ENCODE data around the gene LRP2BP. TPM values are rescaled to one million over a fixed set of nuclear protein-coding genes. Genes with fewer than 3 reads are reported as not detected.

The LRP2BP gene
- total and polyA plus RNA-seq, 2 of the 4 experiments (the other 2 are of a cell fraction): 0.10 to 0.18 TPM

DNA sequence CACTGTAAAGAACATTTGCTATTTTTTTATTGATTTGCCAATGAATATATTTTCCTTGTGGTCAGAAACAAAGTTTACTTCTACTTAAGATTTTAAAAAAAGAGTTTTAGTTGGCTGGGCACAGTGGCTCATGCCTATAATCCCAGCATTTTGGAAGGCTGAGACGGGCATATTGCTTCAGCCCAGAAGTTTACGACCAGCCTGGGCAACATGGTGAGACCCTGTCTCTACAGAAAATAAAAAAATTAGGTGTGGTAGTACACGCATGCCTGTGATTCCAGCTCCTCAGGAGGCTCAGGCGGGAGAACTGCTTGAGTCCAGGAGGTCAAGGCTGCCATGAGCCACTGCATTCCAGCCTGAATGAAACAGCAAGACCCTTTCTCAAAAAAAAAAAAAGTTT is 36.8 kb downstream of the LRP2BP start:
- Histone ChIP-seq H3K4me1 (ENCODE audit: control insufficient read depth, insufficient read depth, low read length) (peaks cover 5% of the 10 kb centered on the region), H2AK9ac (replicated peaks; ENCODE audit: low read depth, low read length, poor library complexity) (no peak overlapping the region), H3K18ac (ENCODE audit: low read depth, low read length) (peak overlapping the region; percentile 42; the same call in 1 of the 2 replicates), H2AFZ (replicated peaks; ENCODE audit: low read length, poor library complexity) (no peak overlapping the region), H4K20me1 (ENCODE audit: insufficient read depth, low read length) (no peaks in the 10 kb centered on the region), H3K9ac (ENCODE audit: low read depth, low read length) (no peak overlapping the region), H3K9me1 (ENCODE audit: insufficient read depth, low read length) (0 out of 2 replicates have a peak, but pooled peaks cover 3% of the 10 kb centered on the region), H4K5ac (ENCODE audit: low read depth, low read length) (peak overlapping the region; percentile 64; the same call in 1 of the 2 replicates), H3K27ac (ENCODE audit: insufficient read depth, low read length) (peak overlapping the region; percentile 72), H2BK5ac (ENCODE audit: low read depth, low read length, poor library complexity, severe bottlenecking) (peak overlapping the region; percentile 75), H3K4me2 (ENCODE audit: low read depth, low read length) (no peak overlapping the region), H2BK15ac (ENCODE audit: low read depth, low read length) (peak overlapping the region; percentile 8; the same call in 1 of the 3 replicates), H3K23ac (ENCODE audit: low read depth, low read length) (no peak overlapping the region), H3K9me3 (ENCODE audit: control insufficient read depth, insufficient read depth, low read length) (no peaks in the 10 kb centered on the region), H3K4me3 (ENCODE audit: insufficient read depth, low read depth, low read length) (no peak overlapping the region), H4K8ac (ENCODE audit: low read depth in 2 of 2, low read length in 2 of 2) (peak overlapping the region in 1 of 2 experiments; percentile 28; a peak in 2 of 4 replicates), H3K36me3 (ENCODE audit: control insufficient read depth, insufficient read depth, low read length) (peaks cover 9% of the 10 kb centered on the region), H3K4ac (ENCODE audit: low read depth, low read length) (peak overlapping the region; percentile 33; the same call in 1 of the 2 replicates), H3K79me1 (ENCODE audit: low read depth in 1 of 2, low read length in 2 of 2) (no peaks in the 10 kb centered on the region), H4K91ac (ENCODE audit: insufficient read depth, low read depth, low read length) (peak overlapping the region; percentile 5; the same call in 1 of the 2 replicates), H3K14ac (replicated peaks; ENCODE audit: low read depth, low read length) (0 out of 2 replicates have a peak overlapping the region, but pooled peaks have one; percentile 27), H3K56ac (ENCODE audit: extremely low read depth, insufficient read depth, low read length) (no peak overlapping the region), H2BK120ac (ENCODE audit: low read depth, low read length) (peak overlapping the region; percentile 51; the same call in 1 of the 2 replicates), H2BK20ac (ENCODE audit: low read depth, low read length) (0 out of 2 replicates have a peak overlapping the region, but pooled peaks have one; percentile 21), H3K27me3 (ENCODE audit: control insufficient read depth, insufficient read depth, low read length) (no peaks in the 10 kb centered on the region), H2AK5ac (ENCODE audit: low read depth, low read length) (peak overlapping the region; percentile 0; the same call in 1 of the 2 replicates)
- POLR2A ChIA-PET (ENCODE audit: unreplicated experiment): no interaction called here
- in situ Hi-C loops (cut with MboI; ENCODE audit: low sequenced_read_pairs) (no loop called here), intact Hi-C loops (cut with micrococcal nuclease) (no loop called here), dilution Hi-C loops (cut with HindIII; ENCODE audit: low sequenced_read_pairs, unreplicated experiment) (no loop called here)
- ATAC-seq (ENCODE audit: low read depth): peak; percentile 49
- BruUV-seq (replicated peaks): no TSS peak
- WGBS, 2 experiments (ENCODE audit: extremely low coverage in 2 of 2, insufficient read length in 1 of 2): 73% methylated on average over 2 of the region's 4 CpGs; no CpG with 5 or more reads in 1 of the 2 experiments
- CTCF ChIA-PET: interaction anchor here (0.5 to 0.7 kb wide), 2 partner anchors 13 to 191 kb away, joined by 4 to 6 read pairs; no protein-coding TSS in a partner anchor
- TF ChIP-seq RAD21 (IDR thresholded peaks at IDR 0.05; ENCODE audit: low read length) (no peak), MXI1 (IDR thresholded peaks at IDR 0.05; ENCODE audit: borderline replicate concordance, low read depth, low read length) (no peak), RFX5 (IDR thresholded peaks at IDR 0.05; ENCODE audit: low read depth, low read length) (no peak), SMC3 (IDR thresholded peaks at IDR 0.05; ENCODE audit: low read depth, low read length) (no peak), CHD1 (IDR thresholded peaks at IDR 0.05; ENCODE audit: low read depth, low read length) (no peak), CTCF (conservative IDR thresholded peaks at IDR 0.05; ENCODE audit: low read depth, low read length) (no peak), NFE2L2 (IDR thresholded peaks at IDR 0.05; ENCODE audit: low read depth, low read length) (no peak), RCOR1 (IDR thresholded peaks at IDR 0.05; ENCODE audit: insufficient replicate concordance, low read length) (no peak), BHLHE40 (IDR thresholded peaks at IDR 0.05; ENCODE audit: low read depth, low read length) (no peak), POLR2A (IDR thresholded peaks at IDR 0.05; ENCODE audit: low read depth, low read length) (no peak), MAFK (IDR thresholded peaks at IDR 0.05; ENCODE audit: low read depth, low read length) (no peak), FOS (IDR thresholded peaks at IDR 0.05; ENCODE audit: low read depth, low read length) (no peak), CEBPB (IDR thresholded peaks at IDR 0.05; ENCODE audit: low read depth, low read length) (no peak), ELK1 (IDR thresholded peaks at IDR 0.05; ENCODE audit: borderline replicate concordance, low read depth, low read length) (no peak), MAZ (IDR thresholded peaks at IDR 0.05; ENCODE audit: borderline replicate concordance, low read depth, low read length) (no peak)
- TF ChIP-seq, protein P1, sequence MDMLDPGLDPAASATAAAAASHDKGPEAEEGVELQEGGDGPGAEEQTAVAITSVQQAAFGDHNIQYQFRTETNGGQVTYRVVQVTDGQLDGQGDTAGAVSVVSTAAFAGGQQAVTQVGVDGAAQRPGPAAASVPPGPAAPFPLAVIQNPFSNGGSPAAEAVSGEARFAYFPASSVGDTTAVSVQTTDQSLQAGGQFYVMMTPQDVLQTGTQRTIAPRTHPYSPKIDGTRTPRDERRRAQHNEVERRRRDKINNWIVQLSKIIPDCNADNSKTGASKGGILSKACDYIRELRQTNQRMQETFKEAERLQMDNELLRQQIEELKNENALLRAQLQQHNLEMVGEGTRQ (IDR thresholded peaks at IDR 0.05; ENCODE audit: low read depth, low read length): no peak
- peak; percentile 38 for DNase-seq

Measured in IMR-90 (cell line).